ENCODE results near the gene NLRC3.

NLRC3 gene

DNA sequence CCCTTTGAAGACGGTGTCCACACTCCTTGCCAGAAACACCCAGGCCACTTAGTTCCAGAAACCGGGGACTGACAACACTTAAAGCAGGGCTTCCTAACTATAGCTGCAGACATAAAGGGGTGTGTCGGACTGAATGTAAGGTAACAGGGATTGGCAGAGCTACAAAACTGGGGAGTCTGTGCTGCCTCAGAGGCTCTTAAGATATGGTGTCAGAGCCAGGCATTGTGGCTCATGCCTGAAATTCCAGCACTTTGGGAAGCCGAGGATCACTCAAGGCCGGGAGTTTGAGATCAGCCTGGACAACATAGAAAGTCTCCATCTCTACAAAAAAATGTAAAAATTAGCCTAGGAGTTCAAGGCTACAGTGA lies 14.2 kb upstream of the NLRC3 start:
- no peak overlapping the region for H4K91ac ChIP-seq (ENCODE audit: low read length)
- 98% methylated on average over 5 of the region's 5 CpGs for WGBS
- no peak overlapping the region for H2BK15ac ChIP-seq (ENCODE audit: low read depth, poor library complexity, severe bottlenecking)
- no peak overlapping the region for H2BK5ac ChIP-seq (ENCODE audit: low read depth, low read length, poor library complexity, severe bottlenecking)
- no peaks in the 10 kb centered on the region for H3K9me3 ChIP-seq (ENCODE audit: control insufficient read depth, low read length)
- no peak overlapping the region for H3K4me3 ChIP-seq (ENCODE audit: insufficient read depth in 1 of 2, low read depth in 1 of 2, low read length in 2 of 2)
- no peak overlapping the region for H2BK12ac ChIP-seq (ENCODE audit: low read length in 2 of 2)
- H3K36me3 ChIP-seq (ENCODE audit: control insufficient read depth in 1 of 2, insufficient read depth in 2 of 2, low read depth in 1 of 2, low read length in 2 of 2): peaks cover 26 to 76% of the 10 kb centered on the region in 2 experiments
- H2AK5ac ChIP-seq (ENCODE audit: low read length, severe bottlenecking): no peak overlapping the region
- peaks cover 1% of the 10 kb centered on the region for H3K4me1 ChIP-seq (ENCODE audit: control insufficient read depth, insufficient read depth, low read depth, low read length)
- no peak overlapping the region for H3K9ac ChIP-seq (ENCODE audit: low read length)
- H3K18ac ChIP-seq (ENCODE audit: low read depth in 1 of 2, low read length in 2 of 2): no peak overlapping the region
- no peak overlapping the region for H2BK120ac ChIP-seq (ENCODE audit: low read depth, low read length)
- H3K27ac ChIP-seq (ENCODE audit: low read length, poor library complexity, severe bottlenecking): no peak overlapping the region
- H3K4ac ChIP-seq (ENCODE audit: low read depth in 1 of 2, low read length in 2 of 2): no peak overlapping the region
- no peak overlapping the region for H3K23ac ChIP-seq (ENCODE audit: low read length in 2 of 2)
- DNase-seq: no peak
- no peak overlapping the region for H3K4me2 ChIP-seq (ENCODE audit: low read length, poor library complexity, severe bottlenecking)
- no peak overlapping the region for H4K8ac ChIP-seq (ENCODE audit: low read length)
- no peak overlapping the region for H2AFZ ChIP-seq (ENCODE audit: low read depth, low read length)
- no peaks in the 10 kb centered on the region for H3K27me3 ChIP-seq (ENCODE audit: control insufficient read depth in 1 of 2, insufficient read depth in 1 of 2, low read length in 2 of 2)
- no peak overlapping the region for H3K14ac ChIP-seq (ENCODE audit: low read length in 2 of 2)
- no peaks in the 10 kb centered on the region for H3K79me1 ChIP-seq (replicated peaks; ENCODE audit: low read length, poor library complexity, severe bottlenecking)

DNA sequence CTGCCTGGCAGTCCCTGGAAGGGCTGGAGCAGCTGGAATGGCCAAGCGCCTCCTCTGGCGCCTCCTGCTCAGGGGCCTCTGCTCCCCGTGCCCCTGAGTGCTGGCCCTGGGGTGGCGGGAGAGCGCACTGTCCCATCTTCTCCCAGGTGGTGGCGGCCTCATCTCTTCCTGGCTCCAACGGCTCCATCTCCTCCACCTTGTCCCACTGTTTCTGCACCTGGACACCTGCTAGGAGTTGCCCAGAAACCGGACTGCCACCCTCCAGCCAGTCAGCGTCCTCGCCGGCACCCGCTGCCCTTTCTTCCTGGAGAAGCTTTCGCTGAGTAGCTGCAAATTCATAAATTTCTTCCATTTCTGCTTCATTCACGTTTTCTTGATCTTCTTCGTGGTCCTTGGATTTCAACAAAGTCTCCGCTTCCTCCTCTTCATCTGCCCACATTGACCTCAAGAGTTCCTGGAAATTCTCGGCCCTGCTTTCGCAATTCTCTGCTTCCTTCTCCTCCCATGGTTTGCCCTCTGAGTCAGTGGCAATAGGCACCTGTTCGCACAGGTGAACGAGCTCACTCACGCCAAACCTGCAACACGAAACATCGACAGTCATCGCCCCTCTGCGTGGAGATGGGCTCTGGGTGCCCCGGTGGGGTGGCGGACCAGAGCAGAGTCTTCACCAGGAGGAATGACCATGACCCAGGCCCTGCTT lies 13.7 kb upstream of the NLRC3 start:
- no peak overlapping the region for H2BK5ac ChIP-seq (ENCODE audit: low read depth, low read length, poor library complexity, severe bottlenecking)

DNA sequence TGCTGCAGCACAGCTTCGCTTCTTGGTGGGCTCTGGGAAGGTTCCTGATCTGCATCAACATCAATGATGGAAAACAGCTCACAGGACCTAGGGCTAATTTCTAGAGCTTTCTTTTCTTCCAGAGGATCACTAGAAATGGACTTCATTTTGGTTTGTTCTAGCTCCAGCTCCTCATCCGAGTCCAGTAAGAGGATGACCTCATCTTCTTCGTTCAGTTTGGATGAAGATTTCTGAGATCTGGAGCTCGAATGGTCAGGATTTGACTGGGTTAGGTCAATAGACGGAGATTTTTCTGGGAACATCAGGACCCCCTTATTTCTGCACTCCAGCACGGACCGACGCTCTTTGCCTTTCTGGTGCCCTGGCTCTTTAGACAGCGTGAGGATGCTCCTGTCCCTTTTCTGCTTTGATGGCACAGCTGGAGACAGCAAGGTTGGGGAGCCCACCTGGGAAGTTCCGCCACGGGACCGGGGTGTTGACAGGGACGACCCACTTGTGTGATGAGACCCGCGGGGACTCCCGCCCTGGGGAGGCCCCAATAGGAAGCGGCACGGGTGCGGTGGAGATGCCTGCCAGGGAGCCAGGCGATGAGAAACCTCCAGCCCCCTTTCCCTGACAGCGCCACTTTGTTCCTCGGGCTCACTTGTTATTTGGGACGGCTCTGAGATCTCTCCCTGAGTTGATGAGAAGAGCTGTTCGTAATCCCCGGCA lies 12.9 kb upstream of the NLRC3 start:
- no peak overlapping the region for H2BK15ac ChIP-seq (ENCODE audit: low read depth, poor library complexity, severe bottlenecking)
- no peaks in the 10 kb centered on the region for H3K79me1 ChIP-seq (replicated peaks; ENCODE audit: low read length, poor library complexity, severe bottlenecking)
- H3K4me2 ChIP-seq (ENCODE audit: low read length, poor library complexity, severe bottlenecking): no peak overlapping the region
- H2BK5ac ChIP-seq (ENCODE audit: low read depth, low read length, poor library complexity, severe bottlenecking): no peak overlapping the region
- H3K27ac ChIP-seq (ENCODE audit: low read length, poor library complexity, severe bottlenecking): no peak overlapping the region
- no peak overlapping the region for H3K18ac ChIP-seq (ENCODE audit: low read depth in 1 of 2, low read length in 2 of 2)
- no peak overlapping the region for H3K23ac ChIP-seq (ENCODE audit: low read length in 2 of 2)
- H3K27me3 ChIP-seq (ENCODE audit: control insufficient read depth in 1 of 2, insufficient read depth in 1 of 2, low read length in 2 of 2): no peaks in the 10 kb centered on the region
- H2AFZ ChIP-seq (ENCODE audit: low read depth, low read length): no peak overlapping the region
- no peak overlapping the region for H4K91ac ChIP-seq (ENCODE audit: low read length)
- H3K9ac ChIP-seq (ENCODE audit: low read length): no peak overlapping the region
- H2BK12ac ChIP-seq (ENCODE audit: low read length in 2 of 2): no peak overlapping the region
- no peak overlapping the region for H3K14ac ChIP-seq (ENCODE audit: low read length in 2 of 2)
- peaks cover 26 to 63% of the 10 kb centered on the region in 2 experiments for H3K36me3 ChIP-seq (ENCODE audit: control insufficient read depth in 1 of 2, insufficient read depth in 2 of 2, low read depth in 1 of 2, low read length in 2 of 2)
- no peak overlapping the region for H4K8ac ChIP-seq (ENCODE audit: low read length)
- H2AK5ac ChIP-seq (ENCODE audit: low read length, severe bottlenecking): no peak overlapping the region
- WGBS: 97% methylated on average over 25 of the region's 25 CpGs
- no peaks in the 10 kb centered on the region for H3K9me3 ChIP-seq (ENCODE audit: control insufficient read depth, low read length)
- no peak for DNase-seq
- peaks cover 1% of the 10 kb centered on the region for H3K4me1 ChIP-seq (ENCODE audit: control insufficient read depth, insufficient read depth, low read depth, low read length)
- no peak overlapping the region for H3K4ac ChIP-seq (ENCODE audit: low read depth in 1 of 2, low read length in 2 of 2)
- no peak overlapping the region for H3K4me3 ChIP-seq (ENCODE audit: insufficient read depth in 1 of 2, low read depth in 1 of 2, low read length in 2 of 2)
- no peak overlapping the region for H2BK120ac ChIP-seq (ENCODE audit: low read depth, low read length)

More for the DNA sequence above, 13.7 kb upstream of the NLRC3 start:
- Histone ChIP-seq H3K18ac (ENCODE audit: low read depth in 1 of 2, low read length in 2 of 2) (no peak overlapping the region), H3K9me3 (ENCODE audit: control insufficient read depth, low read length) (no peaks in the 10 kb centered on the region), H3K9ac (ENCODE audit: low read length) (no peak overlapping the region), H3K4me1 (ENCODE audit: control insufficient read depth, insufficient read depth, low read depth, low read length) (peaks cover 1% of the 10 kb centered on the region), H3K23ac (ENCODE audit: low read length in 2 of 2) (no peak overlapping the region), H4K8ac (ENCODE audit: low read length) (no peak overlapping the region), H2BK12ac (ENCODE audit: low read length in 2 of 2) (no peak overlapping the region), H3K4me3 (ENCODE audit: insufficient read depth in 1 of 2, low read depth in 1 of 2, low read length in 2 of 2) (no peak overlapping the region), H2BK120ac (ENCODE audit: low read depth, low read length) (no peak overlapping the region), H3K79me1 (replicated peaks; ENCODE audit: low read length, poor library complexity, severe bottlenecking) (no peaks in the 10 kb centered on the region), H2AFZ (ENCODE audit: low read depth, low read length) (no peak overlapping the region), H3K14ac (ENCODE audit: low read length in 2 of 2) (no peak overlapping the region), H2AK5ac (ENCODE audit: low read length, severe bottlenecking) (no peak overlapping the region), H2BK15ac (ENCODE audit: low read depth, poor library complexity, severe bottlenecking) (no peak overlapping the region), H3K27me3 (ENCODE audit: control insufficient read depth in 1 of 2, insufficient read depth in 1 of 2, low read length in 2 of 2) (no peaks in the 10 kb centered on the region), H3K4me2 (ENCODE audit: low read length, poor library complexity, severe bottlenecking) (no peak overlapping the region), H3K4ac (ENCODE audit: low read depth in 1 of 2, low read length in 2 of 2) (no peak overlapping the region), H3K27ac (ENCODE audit: low read length, poor library complexity, severe bottlenecking) (no peak overlapping the region), H4K91ac (ENCODE audit: low read length) (no peak overlapping the region), H3K36me3 (ENCODE audit: control insufficient read depth in 1 of 2, insufficient read depth in 2 of 2, low read depth in 1 of 2, low read length in 2 of 2) (peaks cover 26 to 70% of the 10 kb centered on the region in 2 experiments)
- DNase-seq: no peak
- 98% methylated on average over 27 of the region's 27 CpGs for WGBS

DNA sequence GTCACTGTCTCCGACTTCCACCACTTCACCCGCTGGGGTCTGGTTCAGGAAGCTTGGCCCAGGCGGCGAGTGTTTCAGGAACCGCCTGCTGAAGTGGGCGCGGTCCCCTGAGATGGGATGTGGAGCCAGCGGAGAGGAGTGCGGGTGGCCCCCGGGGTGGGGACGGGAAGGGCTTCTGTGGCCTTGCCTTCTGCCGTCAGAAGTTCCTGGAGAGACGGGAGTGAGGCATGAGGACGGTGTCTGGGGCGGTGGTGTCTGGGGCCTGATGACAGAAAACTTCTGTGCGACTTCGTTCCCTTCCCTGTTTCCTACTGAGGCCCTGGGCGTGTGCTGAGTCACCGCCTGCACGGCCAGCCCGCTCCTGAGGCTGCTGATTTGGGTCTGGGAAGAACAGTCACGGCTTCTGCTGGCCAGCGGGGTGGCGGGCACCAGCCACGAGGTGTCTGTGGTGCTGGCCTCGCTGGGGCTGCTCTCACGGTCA lies 12.3 kb upstream of the NLRC3 start:
- Histone ChIP-seq H3K27me3 (ENCODE audit: control insufficient read depth in 1 of 2, insufficient read depth in 1 of 2, low read length in 2 of 2) (no peaks in the 10 kb centered on the region), H3K27ac (ENCODE audit: low read length, poor library complexity, severe bottlenecking) (no peak overlapping the region), H2BK120ac (ENCODE audit: low read depth, low read length) (no peak overlapping the region), H3K9me3 (ENCODE audit: control insufficient read depth, low read length) (no peaks in the 10 kb centered on the region), H2BK15ac (ENCODE audit: low read depth, poor library complexity, severe bottlenecking) (no peak overlapping the region), H4K8ac (ENCODE audit: low read length) (no peak overlapping the region), H2BK12ac (ENCODE audit: low read length in 2 of 2) (no peak overlapping the region), H3K4me2 (ENCODE audit: low read length, poor library complexity, severe bottlenecking) (no peak overlapping the region), H3K18ac (ENCODE audit: low read depth in 1 of 2, low read length in 2 of 2) (no peak overlapping the region), H3K4me3 (ENCODE audit: insufficient read depth in 1 of 2, low read depth in 1 of 2, low read length in 2 of 2) (no peak overlapping the region), H4K91ac (ENCODE audit: low read length) (no peak overlapping the region), H3K9ac (ENCODE audit: low read length) (no peak overlapping the region), H2BK5ac (ENCODE audit: low read depth, low read length, poor library complexity, severe bottlenecking) (no peak overlapping the region), H3K79me1 (replicated peaks; ENCODE audit: low read length, poor library complexity, severe bottlenecking) (no peaks in the 10 kb centered on the region), H3K4ac (ENCODE audit: low read depth in 1 of 2, low read length in 2 of 2) (no peak overlapping the region), H3K4me1 (ENCODE audit: control insufficient read depth, insufficient read depth, low read depth, low read length) (peaks cover 1% of the 10 kb centered on the region), H2AFZ (ENCODE audit: low read depth, low read length) (no peak overlapping the region), H3K23ac (ENCODE audit: low read length in 2 of 2) (no peak overlapping the region), H3K14ac (ENCODE audit: low read length in 2 of 2) (no peak overlapping the region), H2AK5ac (ENCODE audit: low read length, severe bottlenecking) (no peak overlapping the region), H3K36me3 (ENCODE audit: control insufficient read depth in 1 of 2, insufficient read depth in 2 of 2, low read depth in 1 of 2, low read length in 2 of 2) (peaks cover 30 to 60% of the 10 kb centered on the region in 2 experiments)
- WGBS: 86% methylated on average over 27 of the region's 27 CpGs
- no peak for DNase-seq

Measured in mesenchymal stem cell (in vitro differentiated cells and primary cell).